ENCODE measurements around the gene DCBLD1. TPM values are rescaled to one million over a fixed set of nuclear protein-coding genes. Genes with fewer than 3 reads are reported as not detected.

DCBLD1 gene
- total RNA-seq, 2 experiments from 2014 or later, result 2.2 to 2.3 TPM

- Mint-ChIP-seq H3K4me3 (no peak overlapping the region), H3K36me3 (ENCODE audit: low read depth) (peaks cover 50% of the 10 kb centered on the region), H3K4me1 (ENCODE audit: low read depth) (peaks cover 30% of the 10 kb centered on the region), H3K27ac (no peak overlapping the region), H3K9me3 (peaks cover 7% of the 10 kb centered on the region), H3K27me3 (no peaks in the 10 kb centered on the region)
- ChIA-PET CTCF (interaction anchor here (1.3 kb wide), 1 partner anchor 117 kb away, joined by 3 read pairs; no protein-coding TSS in a partner anchor), POLR2A (no interaction called here)
- no peak for ATAC-seq
- intact Hi-C loops (cut with micrococcal nuclease), result no loop called here
- no peak for DNase-seq
- TF ChIP-seq, protein P1, sequence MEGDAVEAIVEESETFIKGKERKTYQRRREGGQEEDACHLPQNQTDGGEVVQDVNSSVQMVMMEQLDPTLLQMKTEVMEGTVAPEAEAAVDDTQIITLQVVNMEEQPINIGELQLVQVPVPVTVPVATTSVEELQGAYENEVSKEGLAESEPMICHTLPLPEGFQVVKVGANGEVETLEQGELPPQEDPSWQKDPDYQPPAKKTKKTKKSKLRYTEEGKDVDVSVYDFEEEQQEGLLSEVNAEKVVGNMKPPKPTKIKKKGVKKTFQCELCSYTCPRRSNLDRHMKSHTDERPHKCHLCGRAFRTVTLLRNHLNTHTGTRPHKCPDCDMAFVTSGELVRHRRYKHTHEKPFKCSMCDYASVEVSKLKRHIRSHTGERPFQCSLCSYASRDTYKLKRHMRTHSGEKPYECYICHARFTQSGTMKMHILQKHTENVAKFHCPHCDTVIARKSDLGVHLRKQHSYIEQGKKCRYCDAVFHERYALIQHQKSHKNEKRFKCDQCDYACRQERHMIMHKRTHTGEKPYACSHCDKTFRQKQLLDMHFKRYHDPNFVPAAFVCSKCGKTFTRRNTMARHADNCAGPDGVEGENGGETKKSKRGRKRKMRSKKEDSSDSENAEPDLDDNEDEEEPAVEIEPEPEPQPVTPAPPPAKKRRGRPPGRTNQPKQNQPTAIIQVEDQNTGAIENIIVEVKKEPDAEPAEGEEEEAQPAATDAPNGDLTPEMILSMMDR (IDR thresholded peaks at IDR 0.05), result no peak
Measured at GRCh38 chr6:117595099-117595923, 112.8 kb downstream of the DCBLD1 start.

DNA sequence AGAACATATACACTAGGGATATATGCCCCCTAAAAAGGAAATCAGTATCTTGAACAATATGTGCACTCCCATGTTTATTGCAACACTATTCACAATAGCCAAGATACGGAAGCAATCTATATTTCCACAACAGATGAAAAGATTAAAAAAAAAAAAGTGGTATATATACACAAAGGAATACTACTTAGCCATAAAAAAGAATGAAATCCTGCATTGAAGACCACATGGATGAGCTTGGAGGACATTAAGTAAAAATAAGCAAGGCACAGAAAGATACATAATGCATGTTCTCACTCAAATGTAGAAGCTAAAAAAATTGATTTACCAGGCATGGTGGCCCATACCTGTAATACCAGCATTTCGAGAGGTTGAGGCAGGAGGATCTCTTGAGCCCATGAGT is 115.3 kb downstream of the DCBLD1 start:
- intact Hi-C loops (cut with micrococcal nuclease), result no loop called here
- no peak overlapping the region for H3K4me3 Mint-ChIP-seq
- CTCF ChIA-PET, result no interaction called here
- H3K9me3 Mint-ChIP-seq, result peaks cover 7% of the 10 kb centered on the region
- POLR2A ChIA-PET, result no interaction called here
- H3K27me3 Mint-ChIP-seq, result no peaks in the 10 kb centered on the region
- TF ChIP-seq, protein P1 (IDR thresholded peaks at IDR 0.05), result no peak
- peaks cover 21% of the 10 kb centered on the region for H3K4me1 Mint-ChIP-seq (ENCODE audit: low read depth)
- peaks cover 44% of the 10 kb centered on the region for H3K36me3 Mint-ChIP-seq (ENCODE audit: low read depth)
- ATAC-seq (no peak), DNase-seq (no peak)
- H3K27ac Mint-ChIP-seq, result no peak overlapping the region

Other genes with a start within 250 kb of the DCBLD1 start
- not detected for gene VGLL2, start 217.1 kb upstream of the DCBLD1 start, total RNA-seq
- not detected for gene ROS1, start 56.7 kb upstream of the DCBLD1 start, total RNA-seq
- gene GOPC, start 119.8 kb downstream of the DCBLD1 start, total RNA-seq, result 10 to 100 TPM; 14.8 to 16.1 TPM
- 10 to 100 TPM; 42.2 to 42.8 TPM for gene NUS1, start 192.8 kb downstream of the DCBLD1 start, total RNA-seq